ENCODE data around the gene DACT2.

DACT2 gene

DNA sequence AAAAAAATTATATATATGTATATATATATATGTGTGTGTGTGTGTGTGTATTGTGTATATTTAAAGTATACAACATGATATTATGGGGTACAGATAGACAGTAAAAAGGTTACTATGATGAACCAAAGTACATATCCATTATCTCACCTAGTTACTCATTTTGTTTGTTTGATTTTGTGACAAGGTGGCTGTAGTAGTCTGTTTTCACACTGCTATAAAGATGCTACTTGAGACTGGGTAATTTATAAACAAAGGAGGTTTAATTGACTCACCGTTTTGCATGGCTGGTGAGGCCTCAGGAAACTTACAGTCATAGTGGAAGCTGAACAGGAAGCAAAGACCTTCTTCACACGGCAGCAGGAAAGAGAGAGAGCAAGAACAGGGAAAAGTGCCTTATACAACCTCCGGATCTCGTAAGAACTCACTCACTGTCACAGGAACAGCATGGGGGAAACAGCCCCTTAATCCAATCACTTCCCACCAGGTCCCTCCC lies 30.2 kb upstream of the DACT2 start:
- no peak for DNase-seq (ENCODE audit: low spot score)

GRCh38 chr6:168348186-168348585 lies 28.6 kb upstream of the DACT2 start:
- DNase-seq (ENCODE audit: low spot score): no peak

DNA sequence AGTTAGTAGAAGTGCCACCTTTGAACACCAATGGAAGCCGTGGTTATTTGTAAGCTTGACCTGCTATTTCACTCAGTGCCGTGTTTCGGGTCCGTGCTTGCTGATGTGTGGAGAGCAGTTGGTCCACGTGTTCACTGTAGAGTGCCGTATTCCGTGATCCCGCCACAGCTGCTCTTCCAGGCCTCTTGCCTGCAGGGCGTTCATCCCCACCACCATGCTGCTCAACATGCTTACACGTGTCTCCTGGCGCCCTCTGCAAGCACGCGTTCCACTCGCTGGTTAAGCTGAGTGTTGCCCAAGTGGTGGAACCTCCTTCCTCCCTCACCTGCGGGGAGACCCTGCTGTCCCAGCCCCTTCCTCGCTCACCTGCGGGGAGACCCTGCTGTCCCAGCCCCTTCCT lies 28.0 kb upstream of the DACT2 start:
- DNase-seq (ENCODE audit: low spot score): no peak

GRCh38 chr6:168347053-168347452 lies 27.5 kb upstream of the DACT2 start:
- no peak for DNase-seq (ENCODE audit: low spot score)

DNA sequence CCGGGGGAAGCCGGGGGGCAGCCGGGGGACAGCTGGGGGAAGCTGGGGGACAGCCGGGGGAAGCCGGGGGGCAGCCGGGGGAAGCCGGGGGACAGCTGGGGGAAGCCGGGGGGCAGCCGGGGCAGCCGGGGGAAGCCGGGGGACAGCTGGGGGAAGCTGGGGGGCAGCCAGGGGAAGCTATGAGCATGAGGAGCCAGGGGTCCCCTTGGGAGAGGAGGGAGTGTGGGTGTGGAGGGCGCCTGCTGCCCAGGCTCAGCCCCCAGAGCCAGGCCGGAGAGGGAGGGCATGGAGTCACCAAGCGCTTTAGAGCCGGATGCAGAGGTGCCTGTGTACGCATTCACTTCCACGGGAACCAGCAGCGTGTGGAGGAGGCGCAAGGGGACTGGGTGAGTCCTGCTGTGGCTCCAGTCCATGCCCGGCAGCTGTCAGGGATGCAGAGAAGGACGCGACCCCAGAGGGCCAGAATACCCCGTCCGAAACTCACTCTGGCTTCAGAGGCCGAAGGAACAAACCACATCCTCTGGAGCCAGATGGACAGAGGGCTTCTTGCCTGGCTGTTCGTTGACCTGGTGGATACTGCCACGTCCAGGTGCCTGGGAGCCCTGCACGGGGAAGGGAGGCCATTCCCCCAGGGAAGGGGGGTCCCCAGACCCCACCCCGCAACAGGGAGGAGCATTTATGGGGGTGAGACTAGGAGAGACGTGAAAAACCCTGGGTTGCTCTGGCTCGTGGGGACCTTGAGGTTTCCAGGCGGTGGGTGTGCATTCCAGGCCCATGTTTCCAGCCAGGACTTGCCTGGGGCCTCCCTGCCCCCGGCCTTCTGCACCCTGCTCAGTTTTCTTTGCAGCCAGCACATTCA lies 26.5 kb upstream of the DACT2 start:
- DNase-seq (ENCODE audit: low spot score): no peak

DNA sequence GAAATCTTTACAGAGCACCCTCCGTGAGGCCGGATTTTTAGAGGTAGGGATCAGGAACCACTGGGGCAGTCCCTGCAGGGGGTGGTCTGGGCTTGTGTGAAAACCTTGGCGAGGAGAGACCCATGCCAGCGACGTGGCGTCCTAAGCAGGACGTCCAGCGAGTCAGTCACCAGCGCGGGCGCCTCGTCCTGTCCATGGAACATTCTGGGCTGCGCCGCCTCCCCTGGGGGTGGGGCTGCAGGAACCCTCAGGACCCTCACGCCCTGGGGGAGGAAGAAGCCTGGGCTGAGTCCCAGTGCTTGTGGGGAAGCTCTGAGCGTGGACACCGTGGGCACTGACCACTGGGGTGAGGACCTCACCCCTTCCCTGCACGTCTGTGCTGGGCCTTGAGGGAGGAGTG lies 25.7 kb upstream of the DACT2 start:
- no peak for DNase-seq (ENCODE audit: low spot score)

- no peak for DNase-seq (ENCODE audit: low spot score)
Measured at GRCh38 chr6:168344338-168344737, 24.8 kb upstream of the DACT2 start.

- DNase-seq (ENCODE audit: low spot score): no peak
Measured at GRCh38 chr6:168343239-168344150, 23.9 kb upstream of the DACT2 start.

- no peak for DNase-seq (ENCODE audit: low spot score)
Measured at GRCh38 chr6:168342636-168343035, 23.1 kb upstream of the DACT2 start.

DNA sequence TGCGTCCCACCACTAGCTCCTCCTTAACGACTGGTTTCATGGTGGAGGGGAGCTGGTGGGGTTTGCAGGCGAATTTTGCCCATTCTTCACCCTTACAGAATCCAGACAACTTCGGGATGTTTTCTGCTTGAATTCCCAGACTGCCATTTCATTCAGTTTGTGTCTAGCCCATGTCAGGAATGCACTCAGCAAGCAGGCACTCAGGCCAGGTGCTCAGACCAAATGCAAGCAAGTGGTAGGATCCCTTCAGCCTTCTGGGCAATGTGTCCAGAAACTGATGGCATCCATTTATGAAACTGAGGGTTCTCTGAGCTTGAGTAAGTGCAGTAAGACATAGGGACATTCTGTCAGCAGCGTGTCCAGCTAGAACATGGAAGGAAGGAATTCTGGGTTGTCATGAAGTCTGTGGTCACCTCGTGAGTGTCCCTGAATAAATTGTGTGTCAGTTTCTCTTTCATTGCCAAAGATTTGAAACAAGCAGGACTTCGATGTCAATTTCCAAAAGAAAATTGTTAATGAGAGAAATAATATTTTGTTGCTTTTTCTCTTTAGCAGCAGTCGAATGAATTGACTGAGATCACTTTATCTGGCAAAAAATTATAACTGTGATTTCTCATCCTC lies 21.8 kb upstream of the DACT2 start:
- DNase-seq (ENCODE audit: low spot score): no peak

GRCh38 chr6:168340819-168341218 lies 21.2 kb upstream of the DACT2 start:
- DNase-seq (ENCODE audit: low spot score): no peak

- DNase-seq (ENCODE audit: low spot score): no peak
Measured at GRCh38 chr6:168338777-168339176, 19.2 kb upstream of the DACT2 start.

GRCh38 chr6:168336967-168337366 lies 17.4 kb upstream of the DACT2 start:
- no peak for DNase-seq (ENCODE audit: low spot score)

DNA sequence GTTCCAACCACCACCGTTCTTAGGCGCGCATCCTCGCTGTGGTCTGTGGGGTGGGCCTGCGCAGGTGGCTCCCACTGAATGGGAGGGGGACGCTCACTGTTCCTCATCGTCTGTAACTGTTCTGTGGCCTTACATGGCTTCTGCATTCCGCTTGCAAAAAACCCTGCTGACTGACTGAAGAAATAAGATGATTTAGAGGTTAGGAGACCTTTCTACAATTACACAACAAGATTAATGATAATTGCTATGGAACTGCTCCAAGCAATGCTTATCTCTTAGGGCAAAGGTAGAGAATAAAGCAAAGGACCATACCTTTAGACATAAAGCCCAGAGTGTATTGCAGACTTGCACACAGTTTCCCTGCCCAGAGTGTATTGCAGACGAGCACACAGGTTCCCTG lies 14.4 kb upstream of the DACT2 start:
- no peak for DNase-seq (ENCODE audit: low spot score)

GRCh38 chr6:168333491-168333890 lies 13.9 kb upstream of the DACT2 start:
- DNase-seq (ENCODE audit: low spot score): no peak

DNA sequence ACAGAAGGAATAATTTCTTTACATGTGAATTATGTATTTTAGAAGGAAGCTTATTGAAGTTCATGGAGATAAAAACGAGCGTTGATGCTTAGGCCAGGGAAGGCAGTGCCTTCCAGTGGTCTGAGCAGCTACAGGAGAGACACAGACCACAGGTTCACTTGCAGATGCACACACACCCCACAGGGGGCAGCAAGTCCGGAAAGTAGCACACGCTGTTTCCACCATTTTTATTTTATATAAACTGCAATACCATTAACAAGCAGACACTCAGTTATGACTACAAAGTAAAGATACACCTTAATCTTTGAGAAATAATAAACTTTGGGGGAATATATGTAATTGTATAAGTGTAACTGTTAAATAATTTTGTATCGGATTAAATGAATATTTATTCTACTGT lies 13.5 kb upstream of the DACT2 start:
- DNase-seq (ENCODE audit: low spot score): no peak

DNA sequence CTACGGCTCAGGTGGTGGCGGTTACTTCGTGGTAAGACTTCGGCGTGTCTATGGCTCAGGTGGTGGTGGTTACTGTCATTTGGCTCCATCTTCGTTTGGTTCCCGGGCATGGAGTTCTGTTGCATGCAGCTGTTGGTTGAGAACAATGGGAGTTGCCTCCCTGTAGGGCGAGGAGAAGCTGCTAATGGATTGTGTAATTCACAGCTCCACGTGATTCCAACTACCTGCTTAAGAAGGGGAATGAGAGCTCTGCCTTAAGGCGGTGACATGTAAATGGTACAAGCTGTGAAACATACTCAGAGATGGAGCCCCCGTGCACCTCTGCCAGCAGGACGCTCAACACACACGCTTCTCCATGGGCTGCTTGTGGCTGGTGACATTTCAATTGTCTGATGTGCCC lies 12.4 kb upstream of the DACT2 start:
- DNase-seq (ENCODE audit: low spot score): no peak

- no peak for DNase-seq (ENCODE audit: low spot score)
Measured at GRCh38 chr6:168331058-168331457, 11.5 kb upstream of the DACT2 start.

DNA sequence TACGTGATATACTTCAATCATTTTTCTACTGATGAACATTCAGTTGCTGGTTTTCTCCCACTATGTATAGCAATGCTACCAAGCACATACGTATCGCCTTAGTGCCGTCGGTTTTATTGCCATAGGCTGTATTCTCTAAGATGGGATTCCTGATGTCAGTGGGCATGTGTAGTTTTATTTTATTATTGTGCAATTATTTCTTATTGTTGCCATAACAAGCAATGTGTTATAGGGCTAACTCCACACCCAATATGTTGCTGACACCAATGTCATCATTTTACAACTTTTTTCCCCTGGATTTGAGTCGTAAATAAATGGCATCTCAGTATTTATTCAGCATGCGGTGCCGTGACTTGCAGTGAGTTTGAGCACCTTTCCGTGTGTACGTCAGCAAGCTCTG lies 10.8 kb upstream of the DACT2 start:
- DNase-seq (ENCODE audit: low spot score): no peak

- DNase-seq (ENCODE audit: low spot score): no peak
Measured at GRCh38 chr6:168328086-168328485, 8.5 kb upstream of the DACT2 start.

- DNase-seq (ENCODE audit: low spot score): no peak
Measured at GRCh38 chr6:168326294-168327261, 7.0 kb upstream of the DACT2 start.
